ENCODE measurements around the gene ZSCAN18. TPM values are rescaled to one million over a fixed set of nuclear protein-coding genes. Genes with fewer than 3 reads are reported as not detected.
"Not testable (repeated sequence)": the region's sequence is repeated elsewhere in the genome, so short reads cannot be mapped to it uniquely, and the experiment has no call there.

ZSCAN18 gene
- total RNA-seq (2014; rRNA removed; shearing (Covaris generic)), result 7.7 and 8.0 TPM in 2 replicates

DNA sequence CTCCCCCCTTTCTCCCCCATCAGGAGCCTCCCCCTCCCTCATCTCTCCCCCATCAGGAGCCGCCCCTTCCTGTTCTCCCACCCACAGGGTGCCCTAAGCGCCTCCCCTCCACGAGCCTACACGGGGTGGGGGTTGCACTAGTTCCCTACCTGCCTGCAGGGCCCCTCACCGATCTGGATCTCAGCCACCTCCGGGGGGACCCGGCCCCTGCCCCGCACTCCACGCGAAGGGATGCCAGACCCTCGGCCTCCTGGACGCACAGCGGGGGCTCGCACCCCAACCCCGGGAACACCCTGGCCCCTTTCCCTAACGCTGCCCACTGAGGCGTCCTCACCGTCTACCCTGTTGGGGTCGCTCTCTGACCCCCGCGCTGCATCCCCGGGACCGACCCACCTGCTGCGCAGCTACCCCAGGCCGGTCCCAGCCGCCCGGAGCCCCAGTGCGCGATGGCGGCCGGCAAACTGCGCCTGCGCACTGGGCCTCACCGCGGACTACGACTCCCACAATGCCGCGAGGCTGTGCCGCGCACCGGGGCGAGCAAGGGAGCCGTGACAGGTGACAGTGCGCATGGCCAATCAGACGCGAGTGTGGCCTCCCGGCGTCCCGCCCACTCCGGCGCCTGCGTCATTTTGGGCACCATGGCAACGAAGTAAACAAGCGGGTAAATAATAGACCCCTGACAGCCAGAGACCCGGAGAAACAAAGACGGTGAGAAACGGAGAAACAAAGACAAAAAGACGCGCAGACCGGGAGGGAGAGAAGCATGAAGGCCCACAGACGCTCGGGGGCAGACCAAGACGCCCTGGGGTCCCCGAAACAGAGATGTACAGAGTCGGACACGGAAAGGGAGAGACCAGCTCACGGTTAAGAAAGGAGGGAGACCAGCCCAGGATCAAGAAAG is at the start of gene ZSCAN18:
Gene ZSCAN18 (minus strand): TSS at position 451 of the 901 bp plus-strand sequence. CDS start 7,964 bp downstream, outside the sequence.
- DNase-seq (ENCODE audit: low read depth), result peak; percentile 86

GRCh38 chr19:58147475-58147874 is 49.4 kb upstream of the ZSCAN18 start:
- DNase-seq (ENCODE audit: low read depth), result not testable (repeated sequence)

- DNase-seq (ENCODE audit: low read depth), result no peak
These were observed 47.8 kb upstream of the ZSCAN18 start for GRCh38 chr19:58145849-58146248.

- no peak for DNase-seq (ENCODE audit: low read depth)
These were observed 36.2 kb upstream of the ZSCAN18 start for GRCh38 chr19:58134244-58134643.

GRCh38 chr19:58129284-58129683 is 31.3 kb upstream of the ZSCAN18 start:
- no peak for DNase-seq (ENCODE audit: low read depth)

- no peak for DNase-seq (ENCODE audit: low read depth)
These were observed 30.1 kb upstream of the ZSCAN18 start for GRCh38 chr19:58128041-58128685.

DNA sequence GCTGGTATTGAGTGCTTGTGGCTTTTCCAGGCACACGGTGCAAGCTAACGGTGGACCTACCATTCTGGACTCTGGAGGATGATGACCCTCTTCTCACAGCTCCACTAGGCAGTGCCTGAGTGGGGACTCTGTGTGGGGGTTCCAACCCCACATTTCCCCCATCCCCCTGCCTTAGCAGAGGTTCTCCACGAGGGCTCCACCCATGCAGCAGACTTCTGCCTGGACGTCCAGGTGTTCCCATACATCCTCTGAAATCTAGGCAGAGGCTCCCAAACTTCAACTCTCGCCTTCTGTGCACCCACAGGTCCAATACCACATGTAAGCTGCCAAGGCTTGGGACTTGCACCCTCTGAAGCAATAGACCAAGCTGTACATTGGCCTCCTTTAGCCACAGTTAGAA is 25.3 kb upstream of the ZSCAN18 start:
- no peak for DNase-seq (ENCODE audit: low read depth)

DNA sequence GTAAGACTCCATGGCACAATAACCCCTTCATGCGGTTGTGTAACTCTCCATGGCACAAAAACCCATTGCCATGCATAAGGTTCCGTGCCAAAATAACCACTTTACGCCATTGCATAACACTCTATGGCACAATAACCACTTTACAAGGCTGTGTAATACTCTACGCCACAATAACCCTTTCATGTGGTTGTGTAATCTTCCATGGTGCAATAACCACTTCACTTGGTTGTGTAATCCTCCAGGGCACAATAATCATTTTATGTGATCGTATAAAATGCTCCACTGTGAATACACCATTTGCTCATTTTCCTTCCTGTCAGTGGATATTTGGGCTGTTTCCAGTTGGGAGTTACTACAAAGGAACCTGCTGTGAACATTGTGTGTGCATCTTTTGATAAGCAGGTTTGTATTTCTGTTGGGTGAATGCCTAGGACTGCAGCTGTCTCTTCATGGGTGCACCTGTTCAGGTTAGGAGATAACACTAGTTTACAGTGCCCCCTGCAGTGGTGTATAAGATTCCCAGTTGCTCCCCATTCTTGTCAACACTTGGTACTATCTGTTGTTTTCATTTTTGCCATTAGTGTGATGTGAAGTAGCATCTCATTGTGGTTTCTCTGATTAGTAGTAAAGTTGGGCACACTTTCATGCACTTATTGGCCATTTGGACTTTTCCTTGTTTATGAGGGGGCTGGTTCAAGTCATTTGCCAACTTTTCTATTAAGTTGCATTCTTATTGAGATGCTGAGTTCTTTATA is 21.1 kb upstream of the ZSCAN18 start:
- DNase-seq (ENCODE audit: low read depth), result no peak

DNA sequence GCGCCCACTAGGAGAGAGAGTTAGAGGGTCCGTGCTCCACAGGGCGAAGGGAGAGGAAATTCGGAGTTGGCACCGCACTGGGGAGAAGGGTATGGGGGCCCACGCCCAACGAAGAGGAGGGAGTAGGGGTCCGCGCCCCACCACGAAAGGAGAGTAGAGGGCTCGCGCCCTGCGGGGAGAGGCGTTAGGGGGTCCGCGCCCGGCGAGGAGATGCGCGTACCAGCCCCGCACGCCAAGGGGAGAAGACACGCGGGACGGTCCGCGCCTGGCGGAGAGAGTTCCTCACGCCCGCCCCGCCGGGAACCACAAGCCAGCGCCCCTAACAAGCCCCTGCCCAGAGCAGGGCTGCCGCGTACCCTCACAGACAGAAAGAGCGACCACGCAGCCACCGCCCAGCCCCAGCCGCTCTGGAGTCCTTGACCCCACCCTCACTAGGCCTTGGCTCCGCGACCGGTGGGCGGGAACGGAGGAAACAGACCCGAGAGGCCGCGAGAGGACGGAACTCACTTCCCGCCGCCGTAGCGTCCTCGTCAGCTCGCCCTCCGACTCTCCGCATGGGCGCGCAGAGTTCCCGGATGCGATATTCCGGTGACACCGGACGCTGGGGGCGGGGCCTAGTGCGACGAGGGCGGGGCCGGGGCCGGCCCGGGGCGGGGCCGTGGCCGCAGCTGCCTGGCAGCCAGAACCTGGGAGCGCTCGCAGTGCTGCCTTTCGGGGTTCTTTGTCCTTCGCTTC is 20.0 kb upstream of the ZSCAN18 start:
- no peak for DNase-seq (ENCODE audit: low read depth)

- no peak for DNase-seq (ENCODE audit: low read depth)
These were observed 10.5 kb upstream of the ZSCAN18 start for GRCh38 chr19:58108546-58108817.

DNA sequence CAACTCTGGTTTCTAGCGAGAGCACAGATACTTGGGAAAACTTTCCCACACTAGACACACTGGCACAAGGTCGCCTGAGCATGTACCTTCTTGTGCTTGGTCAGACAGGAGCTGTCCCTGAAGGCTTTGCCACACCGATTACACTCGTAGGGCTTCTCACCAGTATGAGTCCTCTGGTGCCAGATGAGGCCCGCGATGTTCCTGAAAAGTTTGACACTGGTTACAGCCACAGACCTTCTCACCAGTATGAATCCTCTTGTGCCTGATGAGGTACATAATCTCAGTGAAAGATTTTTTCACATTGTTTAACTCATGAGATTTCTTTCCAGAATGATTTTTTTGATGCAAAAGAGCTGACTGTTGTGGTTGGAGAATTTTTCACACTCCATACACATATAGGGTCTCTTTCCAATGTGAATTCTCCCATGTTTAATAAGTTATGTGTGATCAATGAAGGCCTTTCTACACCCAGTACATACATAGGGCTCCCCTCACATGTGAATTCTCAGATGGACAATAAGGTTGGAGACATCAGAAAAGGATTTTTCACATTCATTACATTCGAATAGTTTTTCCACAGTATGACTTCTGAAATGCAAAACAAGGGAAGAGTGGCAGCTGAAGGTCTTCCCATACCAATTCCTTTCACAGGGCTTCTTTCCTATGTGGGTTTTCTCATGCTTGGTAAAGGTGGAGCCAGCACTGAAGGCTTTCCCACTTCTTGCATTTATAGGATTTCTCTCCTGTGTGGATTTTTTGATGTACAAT is 9.9 kb upstream of the ZSCAN18 start:
- no peak for DNase-seq (ENCODE audit: low read depth)

DNA sequence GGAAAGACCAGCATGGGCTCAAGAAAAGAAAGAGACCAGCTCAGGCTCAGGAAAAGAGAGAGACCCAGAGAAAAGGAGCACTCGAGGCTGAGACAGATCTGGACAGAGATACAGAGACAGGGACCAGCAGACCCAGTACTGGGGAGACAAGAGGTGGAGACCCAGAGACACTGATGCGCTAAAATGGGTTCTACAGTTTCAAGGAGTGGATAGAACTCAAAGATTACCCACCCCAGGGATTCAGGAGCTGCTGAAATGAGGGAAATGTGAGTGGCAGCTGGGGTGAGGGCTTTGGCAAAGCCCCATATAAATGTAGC is 609 bp upstream of the ZSCAN18 start:
- no peak for DNase-seq (ENCODE audit: low read depth)

DNA sequence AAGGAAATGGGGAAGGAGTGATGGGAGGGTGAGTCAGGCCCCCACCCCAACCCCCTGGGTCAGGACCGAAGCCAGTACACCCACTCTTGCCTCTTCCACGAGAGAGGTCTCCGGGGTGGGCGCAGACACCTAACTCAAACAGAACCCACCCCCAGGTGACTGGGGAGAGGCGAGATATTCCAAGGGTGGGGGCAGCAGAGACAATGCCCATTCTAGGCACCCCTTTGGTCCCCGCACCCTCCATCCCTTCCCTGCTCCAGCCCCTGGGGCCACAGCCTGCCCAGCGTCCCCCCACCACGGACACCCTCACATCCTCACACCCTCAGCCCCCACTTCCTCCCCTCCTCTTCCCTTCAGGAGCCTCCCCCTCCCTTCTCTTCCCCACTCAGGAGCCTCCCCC is 682 bp downstream of the ZSCAN18 start:
- DNase-seq (ENCODE audit: low read depth), result no peak

- DNase-seq (ENCODE audit: low read depth), result no peak
These were observed 1.1 kb downstream of the ZSCAN18 start for GRCh38 chr19:58096884-58097283.

GRCh38 chr19:58095328-58095727 is 2.7 kb downstream of the ZSCAN18 start:
- no peak for DNase-seq (ENCODE audit: low read depth)

DNA sequence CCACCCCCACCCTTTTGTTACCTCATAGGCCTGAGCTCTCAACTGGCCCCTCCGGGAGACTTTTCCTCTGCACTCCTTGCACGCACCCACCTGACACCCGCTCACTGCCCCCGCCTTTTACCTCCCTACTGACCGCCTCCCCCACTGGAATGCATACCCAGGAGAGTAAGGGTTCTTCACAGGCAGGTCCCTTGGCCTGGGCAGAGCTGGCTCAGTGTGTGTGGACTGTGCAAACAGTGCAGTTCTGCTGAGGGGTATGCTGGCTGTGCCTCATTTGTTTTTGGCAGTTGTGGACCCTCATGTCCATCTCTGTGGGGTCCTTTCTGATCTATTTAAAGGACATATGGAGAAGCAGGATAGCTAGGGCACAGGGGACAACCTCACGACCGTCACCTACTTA is 5.0 kb downstream of the ZSCAN18 start:
- no peak for DNase-seq (ENCODE audit: low read depth)

- no peak for DNase-seq (ENCODE audit: low read depth)
These were observed 6.6 kb downstream of the ZSCAN18 start for GRCh38 chr19:58091251-58091995.

DNA sequence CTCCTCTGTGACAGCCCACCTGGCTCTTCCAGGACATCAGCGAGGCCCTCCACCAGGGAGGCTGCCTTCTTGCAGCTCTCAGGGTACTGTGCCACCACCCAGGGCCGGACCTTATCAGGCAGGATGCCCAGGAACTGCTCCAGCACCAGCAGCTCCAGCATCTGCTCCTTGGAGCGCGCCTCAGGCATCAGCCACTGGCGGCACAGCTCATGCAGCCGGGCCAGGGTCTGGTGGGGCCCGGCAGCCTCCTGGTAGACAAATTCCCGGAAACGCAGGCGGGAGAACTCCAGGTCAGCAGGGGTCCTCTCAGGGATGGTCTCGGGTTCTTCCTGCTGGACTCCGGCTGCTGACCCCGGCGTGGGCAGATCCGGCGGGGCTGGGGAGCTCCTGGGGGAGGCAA is 8.2 kb downstream of the ZSCAN18 start:
- no peak for DNase-seq (ENCODE audit: low read depth)

GRCh38 chr19:58088521-58089052 is 9.4 kb downstream of the ZSCAN18 start:
- no peak for DNase-seq (ENCODE audit: low read depth)

Data from Daoy (cell line).